GM06990 (cell line): ENCODE data around the gene RIPPLY2.

Source experiments
- DNase-seq: peaks from one replicate; pipeline ENCODE4 v3.0.0-alpha.2; 2011; ENCODE audit not compliant: insufficient read length; ENCODE audit errors: extremely low read depth
- H3K27me3 ChIP-seq: replicated peaks from 2 replicates; pipeline ENCODE4 v1.6.0; 2011; ENCODE audit warnings: low read length; ENCODE audit not compliant: control insufficient read depth, insufficient read depth
- H3K36me3 ChIP-seq: 2 replicates; pipeline ENCODE4 v1.5.1; 2011; ENCODE audit warnings: low read length; ENCODE audit not compliant: control insufficient read depth, insufficient read depth
- H3K4me3 ChIP-seq: replicated peaks from 2 replicates; pipeline ENCODE4 v1.5.1; 2011; ENCODE audit warnings: low read depth, mild to moderate bottlenecking, control low read depth, low read length
- TF ChIP-seq, protein P1 (sequence below): IDR thresholded peaks from 2 replicates; pipeline ENCODE4 v1.5.1; 2011; ENCODE audit warnings: low read length, control low read depth, mild to moderate bottlenecking, inconsistent platforms; ENCODE audit not compliant: insufficient read depth, poor library complexity, severe bottlenecking

Gene RIPPLY2

DNA sequence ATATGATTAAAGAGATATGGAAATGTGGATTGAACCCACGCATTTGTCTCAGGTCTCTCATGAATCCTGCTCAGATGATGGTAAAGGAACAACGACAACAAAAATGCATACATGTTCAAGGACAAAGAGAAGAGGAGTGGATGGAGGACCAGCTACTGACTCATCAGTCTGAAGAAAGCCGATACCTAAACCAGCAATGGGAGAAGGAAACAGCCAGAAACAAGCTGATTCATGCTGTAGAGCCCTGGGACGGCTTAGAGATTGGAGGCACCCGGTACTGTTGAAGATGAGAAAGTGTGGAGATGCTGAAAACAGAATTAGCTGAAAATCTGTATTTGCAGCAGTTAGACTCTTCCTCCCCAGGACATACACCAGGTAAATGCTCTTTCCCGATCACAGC lies 14.4 kb upstream of the RIPPLY2 start:
- no peak overlapping the region for H3K4me3 ChIP-seq
- no peak for DNase-seq
- no peaks in the 10 kb centered on the region for H3K36me3 ChIP-seq
- TF ChIP-seq, protein P1, sequence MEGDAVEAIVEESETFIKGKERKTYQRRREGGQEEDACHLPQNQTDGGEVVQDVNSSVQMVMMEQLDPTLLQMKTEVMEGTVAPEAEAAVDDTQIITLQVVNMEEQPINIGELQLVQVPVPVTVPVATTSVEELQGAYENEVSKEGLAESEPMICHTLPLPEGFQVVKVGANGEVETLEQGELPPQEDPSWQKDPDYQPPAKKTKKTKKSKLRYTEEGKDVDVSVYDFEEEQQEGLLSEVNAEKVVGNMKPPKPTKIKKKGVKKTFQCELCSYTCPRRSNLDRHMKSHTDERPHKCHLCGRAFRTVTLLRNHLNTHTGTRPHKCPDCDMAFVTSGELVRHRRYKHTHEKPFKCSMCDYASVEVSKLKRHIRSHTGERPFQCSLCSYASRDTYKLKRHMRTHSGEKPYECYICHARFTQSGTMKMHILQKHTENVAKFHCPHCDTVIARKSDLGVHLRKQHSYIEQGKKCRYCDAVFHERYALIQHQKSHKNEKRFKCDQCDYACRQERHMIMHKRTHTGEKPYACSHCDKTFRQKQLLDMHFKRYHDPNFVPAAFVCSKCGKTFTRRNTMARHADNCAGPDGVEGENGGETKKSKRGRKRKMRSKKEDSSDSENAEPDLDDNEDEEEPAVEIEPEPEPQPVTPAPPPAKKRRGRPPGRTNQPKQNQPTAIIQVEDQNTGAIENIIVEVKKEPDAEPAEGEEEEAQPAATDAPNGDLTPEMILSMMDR = no peak
- H3K27me3 ChIP-seq = no peaks in the 10 kb centered on the region

DNA sequence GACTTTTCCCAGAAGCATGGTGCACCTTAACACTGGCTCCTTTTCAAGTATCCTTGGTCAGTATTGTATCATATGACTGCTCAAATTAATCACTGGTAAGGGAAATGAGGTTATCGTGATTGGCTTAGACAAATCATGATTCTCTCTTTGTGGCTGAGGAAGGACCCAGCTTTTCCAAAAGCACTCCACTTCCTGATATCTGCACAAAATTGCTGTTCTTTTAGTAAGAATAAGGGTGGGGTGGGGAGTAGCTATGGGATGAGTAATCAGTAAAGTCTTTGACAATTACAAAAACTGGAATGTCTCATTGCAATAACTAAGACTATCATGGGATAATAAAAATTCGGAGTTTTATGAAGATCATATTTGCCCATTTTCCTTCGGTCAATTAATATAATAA lies 9.0 kb upstream of the RIPPLY2 start:
- Histone ChIP-seq H3K36me3 (no peaks in the 10 kb centered on the region), H3K27me3 (no peaks in the 10 kb centered on the region), H3K4me3 (no peak overlapping the region)
- TF ChIP-seq, protein P1 = no peak
- no peak for DNase-seq

DNA sequence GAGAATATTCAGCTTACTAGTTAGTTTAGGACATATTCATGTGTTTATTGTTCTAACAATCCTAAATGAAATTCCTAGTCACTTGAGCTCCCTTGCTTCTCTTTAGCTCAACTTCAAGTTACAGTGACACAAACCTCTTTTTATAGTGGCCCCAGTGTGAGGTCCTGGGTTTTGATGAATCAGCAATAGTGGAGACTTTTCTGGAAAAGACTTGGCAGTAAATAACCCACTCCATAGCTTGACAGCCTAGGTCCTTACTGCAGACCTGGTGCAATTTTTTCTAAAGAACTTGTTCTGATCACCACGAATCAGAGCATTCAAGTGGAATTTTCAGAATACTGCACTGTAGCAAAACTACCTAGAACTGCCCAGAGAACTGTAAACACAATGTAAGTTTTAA lies 6.9 kb upstream of the RIPPLY2 start:
- Histone ChIP-seq H3K27me3 (no peaks in the 10 kb centered on the region), H3K36me3 (no peaks in the 10 kb centered on the region), H3K4me3 (no peak overlapping the region)
- DNase-seq = no peak
- TF ChIP-seq, protein P1 = no peak

DNA sequence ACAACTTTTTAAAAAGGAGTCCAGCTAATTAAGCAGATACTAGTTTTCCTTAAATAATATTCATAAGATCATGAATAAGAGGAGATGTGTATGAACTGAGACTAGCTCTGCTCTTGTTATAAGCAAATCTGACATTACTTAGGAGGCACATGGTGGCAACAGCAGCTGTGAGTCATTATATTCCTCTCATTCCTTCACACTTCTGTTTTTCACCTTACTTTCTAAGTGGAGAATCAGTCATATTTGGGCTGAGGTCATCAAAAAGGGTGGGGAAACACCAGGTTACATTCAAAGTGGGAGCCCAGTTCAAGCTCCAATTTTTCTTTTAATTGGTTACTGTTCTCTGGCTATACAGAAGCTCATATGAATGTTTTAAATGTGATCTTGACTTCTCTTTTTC lies 6.0 kb upstream of the RIPPLY2 start:
- peak; percentile 65 for DNase-seq
- H3K4me3 ChIP-seq = no peak overlapping the region
- TF ChIP-seq, protein P1 = no peak
- H3K27me3 ChIP-seq = no peaks in the 10 kb centered on the region
- no peaks in the 10 kb centered on the region for H3K36me3 ChIP-seq

DNA sequence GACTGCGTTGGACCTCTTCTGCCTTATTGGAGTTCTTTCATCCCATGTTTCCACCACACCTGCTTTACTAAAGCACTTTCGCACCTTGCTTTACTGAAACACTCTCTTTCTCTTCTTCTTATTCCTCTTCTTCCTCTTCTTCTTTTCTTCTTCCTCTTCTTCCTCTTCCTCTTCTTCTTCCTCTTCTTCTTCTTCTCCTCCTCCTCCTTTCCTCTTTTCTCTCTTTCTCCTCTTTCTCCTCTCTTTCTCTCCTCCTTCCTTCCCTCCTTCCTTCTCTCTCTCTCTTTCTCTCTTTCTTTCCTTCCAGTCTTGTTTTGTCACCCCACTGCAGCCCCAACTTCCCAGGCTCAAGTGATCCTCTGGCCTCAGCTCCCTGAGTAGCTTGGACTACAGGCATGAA lies 4.0 kb upstream of the RIPPLY2 start:
- TF ChIP-seq, protein P1 = no peak
- Histone ChIP-seq H3K4me3 (no peak overlapping the region), H3K27me3 (no peaks in the 10 kb centered on the region; the same call in 1 of the 2 replicates), H3K36me3 (no peaks in the 10 kb centered on the region)
- no peak for DNase-seq

DNA sequence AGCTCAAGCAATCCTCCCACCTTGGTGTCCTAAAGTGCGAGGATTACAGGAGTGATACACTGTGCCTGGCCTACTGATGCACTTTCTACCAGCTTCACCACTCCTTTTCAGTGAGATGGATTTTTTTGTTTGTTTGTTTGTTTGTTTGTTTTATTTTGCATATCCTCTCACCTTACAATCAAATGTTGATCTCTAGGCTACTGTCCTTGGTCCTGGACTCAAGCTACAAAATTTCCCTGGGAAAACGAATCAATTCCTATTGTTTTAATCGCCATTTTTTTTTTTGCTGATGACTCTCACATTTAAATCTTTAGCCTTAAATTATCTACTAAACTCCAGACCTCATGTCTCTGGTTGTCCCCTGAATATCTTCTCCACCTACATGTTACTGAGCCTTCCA lies 3.5 kb upstream of the RIPPLY2 start:
- no peaks in the 10 kb centered on the region; the same call in 1 of the 2 replicates for H3K27me3 ChIP-seq

More for the DNA sequence above, 3.5 kb upstream of the RIPPLY2 start:
- Histone ChIP-seq H3K4me3 (no peak overlapping the region), H3K36me3 (no peaks in the 10 kb centered on the region)
- TF ChIP-seq, protein P1 = no peak
- DNase-seq = no peak
